NCI-H2196 (cell line): ENCODE data around the gene ZNF320.
A peak's percentile ranks its signal among the peaks of the same experiment; 100 is the strongest.
"Not testable (repeated sequence)": the region's sequence is repeated elsewhere in the genome, so short reads cannot be mapped to it uniquely, and the experiment has no call there.

Experiments
- DNase-seq: peaks from one replicate; lab custom pipeline; 2025; ENCODE audit not compliant: unreplicated experiment; lab: John Stamatoyannopoulos, UW

ZNF320 gene

GRCh38 chr19:52922841-52923777, 25.7 kb upstream of the ZNF320 start, which contains the start of gene ZNF888:
TSS of gene ZNF888 (minus strand) at chr19:52923428. CDS start at chr19:52917873, 5,555 bp downstream.
- peak; percentile 46 for DNase-seq

- DNase-seq, result no peak
Observed at GRCh38 chr19:52917531-52917930, 20.1 kb upstream of the ZNF320 start.

DNA sequence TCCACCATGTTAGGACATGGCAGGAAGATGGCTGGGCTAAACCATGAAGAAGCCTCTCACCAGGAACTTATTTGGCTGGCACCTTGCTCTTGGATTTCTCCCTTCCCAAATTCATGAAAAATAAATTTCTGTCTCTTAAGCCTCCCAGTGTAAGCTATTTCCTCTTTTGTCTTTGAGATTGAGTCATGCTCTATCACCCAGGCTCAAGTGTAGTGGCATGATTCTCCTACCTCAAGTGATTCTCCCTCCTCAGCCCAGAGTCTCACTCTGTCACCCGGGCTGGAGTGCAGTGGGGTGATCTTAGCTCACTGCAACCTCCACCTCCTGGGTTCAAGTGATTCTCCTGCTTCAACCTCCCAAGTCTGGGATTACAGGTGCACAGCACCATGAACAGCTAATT, 13.2 kb upstream of the ZNF320 start:
- no peak for DNase-seq

- DNase-seq, result not testable (repeated sequence)
Observed at GRCh38 chr19:52904052-52904780, 6.8 kb upstream of the ZNF320 start.

GRCh38 chr19:52901842-52902241, 4.4 kb upstream of the ZNF320 start:
- no peak for DNase-seq

GRCh38 chr19:52898596-52898995, 1.2 kb upstream of the ZNF320 start:
- DNase-seq, result not testable (repeated sequence)

- no peak for DNase-seq
Observed at GRCh38 chr19:52898101-52898500, 666 bp upstream of the ZNF320 start.

- peak; percentile 43 for DNase-seq
Observed at GRCh38 chr19:52896431-52897137, 851 bp downstream of the ZNF320 start.

GRCh38 chr19:52891336-52891735, 6.1 kb downstream of the ZNF320 start:
- DNase-seq, result no peak

DNA sequence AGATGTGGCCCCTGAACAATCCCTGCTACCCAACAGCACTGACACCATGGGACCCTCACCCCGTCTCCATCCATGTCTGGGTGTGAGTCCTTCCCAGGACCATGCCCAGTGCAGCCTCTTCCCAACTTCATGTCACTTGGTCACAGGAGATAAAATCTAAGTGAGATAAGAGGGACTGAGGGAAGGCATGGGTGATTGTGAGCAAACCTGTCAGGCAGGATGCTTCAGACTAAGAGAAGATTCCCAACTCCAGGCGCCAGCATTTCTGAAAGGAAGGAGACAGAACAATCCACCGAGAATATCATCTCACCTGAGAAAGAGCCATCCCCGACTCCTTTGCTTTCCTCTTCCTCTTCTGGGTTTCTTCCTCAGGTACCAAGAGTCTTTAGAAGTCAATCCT, 7.5 kb downstream of the ZNF320 start:
- no peak for DNase-seq

DNA sequence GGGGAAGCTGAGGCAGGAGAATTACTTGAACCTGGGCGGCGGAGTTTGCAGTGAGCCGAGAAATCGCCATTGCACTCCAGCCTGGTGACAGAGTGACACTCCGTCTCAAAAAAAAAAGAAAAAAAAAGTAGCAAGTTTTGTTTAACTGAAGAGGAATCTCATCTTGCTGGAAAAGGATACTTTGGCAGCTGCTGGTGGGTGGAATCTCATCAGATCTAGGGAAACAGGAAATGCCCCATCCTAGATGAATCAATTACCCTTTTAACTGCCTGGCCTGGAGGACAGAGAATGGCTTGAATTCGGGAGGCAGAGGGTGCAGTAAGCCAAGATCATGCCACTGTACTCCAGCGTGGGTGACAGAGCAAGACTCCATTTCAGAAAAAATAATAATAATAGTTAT, 8.4 kb downstream of the ZNF320 start:
- no peak for DNase-seq

DNA sequence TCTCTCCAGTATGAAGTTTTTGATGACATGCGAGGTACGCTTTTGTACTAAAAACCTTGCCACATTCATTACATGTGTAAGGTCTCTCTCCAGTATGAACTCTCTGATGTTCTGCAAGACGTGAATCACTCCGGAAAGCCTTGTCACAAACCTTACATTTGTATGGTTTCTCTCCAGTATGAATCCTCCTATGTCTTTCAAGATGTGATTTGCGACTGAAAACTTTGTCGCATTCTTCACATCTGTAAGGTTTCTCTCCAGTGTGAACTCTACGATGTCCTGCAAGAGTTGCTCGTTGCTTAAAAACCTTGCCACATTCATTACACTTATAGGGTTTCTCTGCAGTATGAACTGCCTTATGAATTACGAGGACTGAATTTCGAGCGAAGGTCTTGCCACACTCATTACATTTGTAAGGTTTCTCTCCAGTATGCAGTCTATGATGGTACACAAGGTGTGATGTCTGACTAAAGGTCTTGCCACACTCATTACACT, 16.5 kb downstream of the ZNF320 start:
- no peak for DNase-seq

GRCh38 chr19:52872996-52873395, 24.4 kb downstream of the ZNF320 start:
- DNase-seq, result not testable (repeated sequence)

GRCh38 chr19:52871466-52871865, 26.0 kb downstream of the ZNF320 start:
- no peak for DNase-seq

GRCh38 chr19:52868031-52868430, 29.4 kb downstream of the ZNF320 start:
- not testable (repeated sequence) for DNase-seq

DNA sequence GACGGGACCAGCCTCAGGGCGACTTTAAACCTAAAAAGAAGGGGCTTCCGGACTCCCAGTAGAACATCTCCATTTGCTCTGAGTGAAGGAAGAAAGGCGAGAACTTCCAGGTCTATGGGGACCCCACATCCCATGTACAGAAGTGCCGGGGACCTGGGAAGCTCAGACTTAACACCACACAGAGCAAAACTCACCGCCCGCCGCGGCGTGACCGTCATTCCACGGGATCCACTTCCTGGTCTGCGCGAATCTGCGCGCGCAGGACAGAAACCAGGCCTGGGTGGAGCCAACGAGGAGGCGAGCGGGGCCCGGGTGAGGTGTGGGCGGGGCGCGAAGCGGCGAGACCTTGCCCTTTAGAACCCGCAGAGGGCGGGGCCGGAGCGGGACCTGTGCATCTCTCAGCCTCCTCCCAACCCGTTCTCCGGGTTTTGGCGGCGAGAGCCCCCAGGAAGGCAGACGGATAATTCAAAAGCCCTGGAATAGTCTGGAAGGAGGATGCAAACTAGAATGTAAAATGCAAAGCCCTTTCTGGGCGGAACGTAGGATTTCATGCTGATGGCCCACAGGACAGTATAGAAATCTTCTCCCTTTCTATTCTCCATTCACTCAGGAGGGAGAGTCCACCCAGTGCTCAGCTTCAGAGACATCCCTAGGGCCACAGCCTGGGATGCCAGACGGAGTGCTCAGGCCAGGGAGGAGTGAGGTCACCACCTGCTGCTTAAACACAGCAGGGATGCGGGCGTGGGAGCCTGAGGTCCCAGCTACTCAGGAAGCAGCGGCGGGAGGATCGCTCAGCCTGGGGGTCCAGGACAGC, 39.9 kb downstream of the ZNF320 start, which contains the start of gene ZNF468:
TSS of gene ZNF468 (minus strand) at position 242 of the 814 bp plus-strand sequence. CDS start 3,347 bp downstream, outside the sequence.
- peak; percentile 58 for DNase-seq

DNA sequence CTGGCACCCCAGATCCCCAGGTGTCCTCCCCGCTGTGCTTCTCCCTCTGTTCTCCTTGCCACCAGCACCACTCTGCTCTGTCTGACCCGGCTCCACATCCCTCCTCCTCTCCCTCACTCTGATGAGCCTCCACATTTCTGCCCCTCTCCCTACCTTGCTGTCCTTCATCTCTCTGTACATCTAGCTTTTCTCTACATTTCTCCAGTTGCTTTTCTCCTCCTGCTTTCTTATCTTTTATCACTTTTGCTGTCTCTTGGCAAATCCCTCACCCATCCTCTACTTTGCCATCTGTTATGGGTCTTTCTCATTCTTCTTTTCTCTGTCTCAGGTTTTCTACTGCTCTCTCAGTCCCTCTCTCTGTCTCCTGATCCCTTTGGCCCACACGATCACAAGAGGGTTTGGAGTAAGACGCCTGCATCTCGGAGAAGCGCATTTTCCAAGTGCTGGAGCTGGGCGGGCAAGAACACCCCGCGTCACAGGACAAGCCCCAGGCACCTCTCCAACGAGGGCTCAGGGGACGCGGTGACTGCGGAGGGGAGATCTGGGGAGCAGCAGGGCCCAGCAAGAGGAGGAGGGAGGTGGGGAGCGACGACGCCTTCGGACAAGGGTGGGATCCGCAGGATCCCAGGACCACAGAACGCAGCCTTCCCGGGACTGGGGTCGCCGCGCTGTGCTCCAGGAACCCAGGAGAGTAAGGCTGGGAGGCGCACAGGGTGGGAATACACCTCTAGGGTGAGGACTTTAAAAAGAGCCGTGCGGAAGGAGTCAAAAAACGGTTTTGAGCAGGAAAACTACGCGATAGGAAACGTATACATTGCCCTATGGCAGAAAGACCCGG, 40.7 kb downstream of the ZNF320 start:
- not testable (repeated sequence) for DNase-seq
